SK-N-MC (cell line): Measurements from ENCODE around the gene SCFD2.

Experiments
- EZH2 ChIP-seq: fragments of 200-600 bp; sonication (generic); IDR thresholded peaks from one replicate; pipeline ENCODE4 v1.6.1; 2017; ENCODE audit warnings: antibody characterized with exemption
- FOXP2 ChIP-seq: optimal IDR thresholded peaks from 2 replicates; pipeline ENCODE3; 2011; ENCODE audit warnings: mild to moderate bottlenecking, moderate library complexity; ENCODE audit not compliant: insufficient read depth; ENCODE audit errors: extremely low read length, control extremely low read depth
- POLR2AphosphoS5 ChIP-seq: IDR thresholded peaks from 2 replicates; pipeline ENCODE4 v1.6.1; 2012; ENCODE audit warnings: mild to moderate bottlenecking, low read depth, low read length, borderline replicate concordance

DNA sequence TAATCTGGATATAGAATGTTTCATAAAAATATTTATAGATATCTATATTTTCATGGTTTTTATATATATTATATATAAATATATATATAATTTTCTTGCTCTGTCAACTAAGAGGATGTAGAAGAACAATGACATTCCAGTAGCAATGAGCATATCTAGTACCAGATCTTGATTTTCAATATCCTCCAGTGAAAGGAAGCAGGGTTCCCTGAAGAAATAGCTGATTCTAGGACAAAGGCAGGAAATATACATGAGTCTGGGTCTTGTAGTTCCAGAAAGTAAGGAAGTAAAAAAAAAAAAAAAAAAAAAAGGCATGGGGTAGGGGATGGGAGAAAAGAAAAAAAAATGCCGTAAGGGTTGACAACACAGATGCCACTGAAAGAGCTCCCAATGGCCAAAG lies 262.4 kb downstream of the SCFD2 start:
- TF ChIP-seq POLR2AphosphoS5 (no peak), FOXP2 (no peak), EZH2 (no peak)
